Smooth muscle cell (in vitro differentiated cells): Measurements from ENCODE around the gene MCL1. TPM values are rescaled to one million over a fixed set of nuclear protein-coding genes. Genes with fewer than 3 reads are reported as not detected.

ENCODE experiments used
- DNase-seq: peaks from one replicate; lab custom pipeline; 2025; ENCODE audit not compliant: unreplicated experiment; lab: John Stamatoyannopoulos, UW
- H2AFZ ChIP-seq: fragments of 200-600 bp; sonication (generic); 2 replicates; pipeline ENCODE4 v1.6.0; 2016; ENCODE audit warnings: antibody characterized with exemption, low read depth, mild to moderate bottlenecking
- H3F3A ChIP-seq: fragments of 200-600 bp; sonication (generic); 2 replicates; pipeline ENCODE4 v1.6.0; 2017; ENCODE audit warnings: antibody characterized with exemption, low read depth
- H3K27ac ChIP-seq: fragments of 200-600 bp; sonication (generic); 2 replicates; pipeline ENCODE4 v1.5.1; 2016; ENCODE audit warnings: low read depth, mild to moderate bottlenecking
- H3K27me3 ChIP-seq: fragments of 200-600 bp; sonication (generic); 2 replicates; pipeline ENCODE4 v1.6.1; 2016; ENCODE audit warnings: low read depth, mild to moderate bottlenecking
- H3K36me3 ChIP-seq: fragments of 200-600 bp; sonication (generic); 2 replicates; pipeline ENCODE4 v1.5.1; 2016; ENCODE audit warnings: low read depth
- H3K4me1 ChIP-seq: fragments of 200-600 bp; sonication (generic); 2 replicates; pipeline ENCODE4 v1.5.1; 2016; ENCODE audit warnings: low read depth
- H3K4me2 ChIP-seq: fragments of 200-600 bp; sonication (generic); 2 replicates; pipeline ENCODE4 v1.6.0; 2016; ENCODE audit warnings: mild to moderate bottlenecking
- H3K4me3 ChIP-seq: fragments of 200-600 bp; sonication (generic); 2 replicates; pipeline ENCODE4 v1.5.1; 2016; ENCODE audit warnings: mild to moderate bottlenecking
- H3K79me2 ChIP-seq: fragments of 200-600 bp; sonication (generic); 2 replicates; pipeline ENCODE4 v1.6.0; 2016; ENCODE audit warnings: low read depth, mild to moderate bottlenecking
- H3K9ac ChIP-seq: fragments of 200-600 bp; sonication (generic); 2 replicates; pipeline ENCODE4 v1.6.0; 2016; ENCODE audit warnings: low read depth
- H3K9me3 ChIP-seq: fragments of 200-600 bp; sonication (generic); replicated peaks from 2 replicates; pipeline ENCODE4 v1.5.1; 2016; ENCODE audit warnings: low read depth
- H4K20me1 ChIP-seq: fragments of 200-600 bp; sonication (generic); 2 replicates; pipeline ENCODE4 v1.6.0; 2016; ENCODE audit warnings: low read depth
- WGBS: methylation state at CpG from one replicate; pipeline ENCODE4 v1.1.7; 2016; ENCODE audit warnings: low lambda C conversion rate; 5-methylcytosine and 5-hydroxymethylcytosine counted together
- polyA plus RNA-seq: library from polyadenylated mRNA; unstranded; fragments of >200 nt; fragmentation: Nextera tagmentation; extraction: Ambion mirVana; gene quantifications from 2 replicates; pipeline ENCODE4 v1.2.1, GENCODE V29; 2016
- total RNA-seq: library from RNA; depleted of rRNA; stranded (reverse); fragments of >200 nt; gene quantifications from 2 replicates; pipeline ENCODE4 v1.2.3, GENCODE V29; 2014
- TF ChIP-seq, protein P1 (sequence below): fragments of 200-600 bp; sonication (generic); IDR thresholded peaks from 2 replicates; pipeline ENCODE4 v1.5.1; 2017; ENCODE audit warnings: borderline replicate concordance, mild to moderate bottlenecking, antibody characterized with exemption; ENCODE audit not compliant: insufficient read depth, poor library complexity, severe bottlenecking

The MCL1 gene
- total and polyA plus RNA-seq, 2 experiments from 2014 or later: 224 to 519 TPM

DNA sequence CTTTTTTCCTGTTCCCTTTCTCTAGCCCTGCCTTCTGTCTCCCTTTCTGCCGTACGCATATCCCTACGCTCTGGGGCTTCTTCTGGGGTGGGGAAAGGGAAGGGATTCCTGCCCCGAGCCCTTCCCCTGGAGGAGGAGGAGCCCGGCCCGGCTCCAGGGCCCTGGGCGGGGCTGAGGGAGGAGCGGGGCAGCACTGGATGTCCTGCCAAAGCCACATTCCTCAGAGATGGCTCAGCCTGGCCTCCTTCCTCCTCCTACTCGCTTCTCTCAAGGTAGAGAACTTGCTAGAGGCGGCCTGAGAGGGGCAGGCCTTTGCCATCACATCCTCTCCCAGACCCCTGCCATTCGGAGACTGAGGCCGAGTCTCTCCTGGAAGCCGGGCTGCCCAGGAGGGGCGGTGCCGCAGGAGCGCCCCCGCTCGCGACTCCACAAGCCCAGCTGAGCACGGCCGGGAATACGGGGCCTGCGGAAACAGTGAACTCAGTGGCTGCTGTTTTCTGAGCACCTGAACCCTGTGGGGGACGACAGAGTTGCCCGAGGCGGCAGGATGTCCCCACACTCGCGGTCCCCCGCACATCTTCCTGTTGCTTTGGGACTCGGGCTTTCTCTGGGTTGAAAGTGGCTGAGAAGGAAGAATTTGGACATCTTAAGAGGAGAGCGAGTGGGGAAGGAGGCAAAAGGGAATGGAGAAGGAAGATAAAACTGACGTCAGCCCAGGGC lies 18.0 kb downstream of the MCL1 start:
- WGBS: under 1% methylated on average over 30 of the region's 32 CpGs
- H3K4me2 ChIP-seq: peak overlapping the region; percentile 84
- H3F3A ChIP-seq: peaks cover 29% of the 10 kb centered on the region
- peak overlapping the region; percentile 94 for H3K9ac ChIP-seq
- H3K79me2 ChIP-seq: peaks cover 38% of the 10 kb centered on the region
- H4K20me1 ChIP-seq: peaks cover 16% of the 10 kb centered on the region
- H2AFZ ChIP-seq: no peak overlapping the region
- no peaks in the 10 kb centered on the region for H3K9me3 ChIP-seq
- peak overlapping the region; percentile 60 for H3K4me3 ChIP-seq
- H3K4me1 ChIP-seq: peaks cover 31% of the 10 kb centered on the region
- TF ChIP-seq, protein P1, sequence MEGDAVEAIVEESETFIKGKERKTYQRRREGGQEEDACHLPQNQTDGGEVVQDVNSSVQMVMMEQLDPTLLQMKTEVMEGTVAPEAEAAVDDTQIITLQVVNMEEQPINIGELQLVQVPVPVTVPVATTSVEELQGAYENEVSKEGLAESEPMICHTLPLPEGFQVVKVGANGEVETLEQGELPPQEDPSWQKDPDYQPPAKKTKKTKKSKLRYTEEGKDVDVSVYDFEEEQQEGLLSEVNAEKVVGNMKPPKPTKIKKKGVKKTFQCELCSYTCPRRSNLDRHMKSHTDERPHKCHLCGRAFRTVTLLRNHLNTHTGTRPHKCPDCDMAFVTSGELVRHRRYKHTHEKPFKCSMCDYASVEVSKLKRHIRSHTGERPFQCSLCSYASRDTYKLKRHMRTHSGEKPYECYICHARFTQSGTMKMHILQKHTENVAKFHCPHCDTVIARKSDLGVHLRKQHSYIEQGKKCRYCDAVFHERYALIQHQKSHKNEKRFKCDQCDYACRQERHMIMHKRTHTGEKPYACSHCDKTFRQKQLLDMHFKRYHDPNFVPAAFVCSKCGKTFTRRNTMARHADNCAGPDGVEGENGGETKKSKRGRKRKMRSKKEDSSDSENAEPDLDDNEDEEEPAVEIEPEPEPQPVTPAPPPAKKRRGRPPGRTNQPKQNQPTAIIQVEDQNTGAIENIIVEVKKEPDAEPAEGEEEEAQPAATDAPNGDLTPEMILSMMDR: no peak
- DNase-seq: peak; percentile 84
- H3K27me3 ChIP-seq: no peaks in the 10 kb centered on the region
- H3K36me3 ChIP-seq: no peaks in the 10 kb centered on the region
- H3K27ac ChIP-seq: peak overlapping the region; percentile 96

DNA sequence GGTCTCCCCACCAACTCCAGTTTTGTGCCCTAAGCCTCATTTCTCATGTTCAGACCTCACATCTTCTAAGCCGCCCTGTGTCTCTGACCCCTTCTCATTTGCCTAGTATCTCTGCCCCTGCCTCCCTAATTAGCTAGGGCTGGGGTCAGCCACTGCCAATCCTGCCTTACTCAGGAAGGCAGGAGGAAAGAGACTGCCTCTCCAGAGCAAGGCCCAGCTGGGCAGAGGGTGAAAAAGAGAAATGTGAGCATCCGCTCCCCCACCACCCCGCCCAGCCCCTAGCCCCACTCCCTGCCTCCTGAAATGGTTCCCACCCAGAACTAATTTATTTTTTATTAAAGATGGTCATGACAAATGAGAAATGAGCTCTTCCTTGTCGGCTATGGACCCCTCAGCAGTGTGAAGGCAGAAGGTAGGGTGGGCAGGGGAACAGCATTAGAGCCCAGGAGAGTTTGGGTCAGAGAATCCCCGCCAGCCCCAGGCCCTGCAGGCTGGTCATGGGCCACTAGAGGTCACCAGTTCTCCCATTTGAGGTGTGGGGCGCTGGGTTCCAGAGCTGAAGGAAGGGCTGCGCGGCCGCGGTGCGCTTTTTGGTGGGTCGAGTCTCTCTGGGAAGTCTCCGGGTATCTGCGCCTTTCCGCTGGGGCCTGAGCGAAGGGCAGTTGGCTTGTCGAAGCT lies 18.7 kb downstream of the MCL1 start:
- TF ChIP-seq, protein P1: peak; percentile 67

DNA sequence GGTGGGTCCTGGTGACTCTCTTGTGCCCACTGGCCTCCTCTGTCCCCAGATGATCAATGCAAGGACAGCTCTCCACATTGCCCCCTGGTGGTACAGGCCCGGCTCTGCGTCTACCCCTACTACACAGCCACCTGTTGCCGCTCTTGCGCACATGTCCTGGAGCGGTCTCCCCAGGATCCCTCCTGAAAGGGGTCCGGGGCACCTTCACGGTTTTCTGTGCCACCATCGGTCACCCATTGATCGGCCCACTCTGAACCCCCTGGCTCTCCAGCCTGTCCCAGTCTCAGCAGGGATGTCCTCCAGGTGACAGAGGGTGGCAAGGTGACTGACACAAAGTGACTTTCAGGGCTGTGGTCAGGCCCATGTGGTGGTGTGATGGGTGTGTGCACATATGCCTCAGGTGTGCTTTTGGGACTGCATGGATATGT lies 19.4 kb downstream of the MCL1 start:
- 47% methylated on average over 9 of the region's 9 CpGs for WGBS
- Histone ChIP-seq H3K4me1 (peaks cover 27% of the 10 kb centered on the region), H4K20me1 (peaks cover 16% of the 10 kb centered on the region), H3K27ac (no peak overlapping the region), H3F3A (peaks cover 22% of the 10 kb centered on the region), H3K36me3 (no peaks in the 10 kb centered on the region), H2AFZ (no peak overlapping the region), H3K27me3 (no peaks in the 10 kb centered on the region), H3K4me2 (peak overlapping the region; percentile 84), H3K4me3 (no peak overlapping the region), H3K79me2 (peaks cover 24% of the 10 kb centered on the region), H3K9me3 (no peaks in the 10 kb centered on the region), H3K9ac (no peak overlapping the region)
- no peak for DNase-seq
- TF ChIP-seq, protein P1: peak; percentile 84

More for the DNA sequence above, 18.7 kb downstream of the MCL1 start:
- Histone ChIP-seq H3F3A (peaks cover 28% of the 10 kb centered on the region), H4K20me1 (peaks cover 16% of the 10 kb centered on the region), H3K4me1 (peaks cover 27% of the 10 kb centered on the region), H3K9me3 (no peaks in the 10 kb centered on the region), H3K4me3 (peak overlapping the region; percentile 60), H3K36me3 (no peaks in the 10 kb centered on the region), H3K9ac (peak overlapping the region; percentile 72), H3K79me2 (peaks cover 31% of the 10 kb centered on the region), H3K4me2 (peak overlapping the region; percentile 84), H3K27ac (peak overlapping the region; percentile 96), H3K27me3 (no peaks in the 10 kb centered on the region), H2AFZ (no peak overlapping the region)
- peak; percentile 84 for DNase-seq
- WGBS: 17% methylated on average over 17 of the region's 17 CpGs

DNA sequence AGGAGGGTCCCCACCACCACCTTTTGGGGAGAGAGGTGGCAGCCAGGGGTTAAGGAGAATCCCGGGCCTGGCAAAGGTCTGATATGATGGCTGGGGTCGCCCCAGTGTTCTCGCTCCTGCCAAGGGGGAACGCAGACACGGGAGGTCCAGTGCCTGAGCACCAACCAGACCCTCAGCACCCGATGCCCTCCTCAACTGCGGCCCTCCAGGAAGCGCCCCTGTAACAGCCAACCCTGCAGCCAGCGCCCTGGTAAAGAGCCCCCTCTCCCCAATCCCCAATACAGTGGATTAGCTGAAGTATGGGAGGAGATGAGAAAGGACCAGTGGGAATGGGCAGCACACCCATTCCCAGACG lies 19.8 kb downstream of the MCL1 start:
- H3K27me3 ChIP-seq: no peaks in the 10 kb centered on the region
- H4K20me1 ChIP-seq: peaks cover 16% of the 10 kb centered on the region
- H3K27ac ChIP-seq: no peak overlapping the region
- no peak overlapping the region for H3K4me2 ChIP-seq
- H3K9ac ChIP-seq: no peak overlapping the region
- no peak overlapping the region for H2AFZ ChIP-seq
- 80% methylated on average over 10 of the region's 10 CpGs for WGBS
- TF ChIP-seq, protein P1: no peak
- no peaks in the 10 kb centered on the region for H3K9me3 ChIP-seq
- H3K4me1 ChIP-seq: peaks cover 27% of the 10 kb centered on the region
- DNase-seq: no peak
- no peaks in the 10 kb centered on the region for H3K36me3 ChIP-seq
- peaks cover 20% of the 10 kb centered on the region for H3F3A ChIP-seq
- peaks cover 20% of the 10 kb centered on the region for H3K79me2 ChIP-seq
- no peak overlapping the region for H3K4me3 ChIP-seq
